H9 (cell line): Measurements from ENCODE around the gene BTBD6. TPM values are rescaled to one million over a fixed set of nuclear protein-coding genes. Genes with fewer than 3 reads are reported as not detected.

Experiments used
- DNase-seq: peaks from one replicate; pipeline ENCODE4 v3.0.0-alpha.2; 2017
- H2AFZ ChIP-seq: one replicate; pipeline ENCODE4 v1.6.1; 2013; ENCODE audit warnings: mild to moderate bottlenecking, low read length, control low read depth, moderate library complexity
- H2AK5ac ChIP-seq: 2 replicates; pipeline ENCODE4 v1.6.1; 2013; ENCODE audit warnings: low read length, control low read depth, mixed read lengths; ENCODE audit not compliant: insufficient read length
- H2BK120ac ChIP-seq: one replicate; pipeline ENCODE4 v1.6.1; 2013; ENCODE audit warnings: low read depth, mild to moderate bottlenecking, low read length, control low read depth, inconsistent platforms; ENCODE audit not compliant: poor library complexity, severe bottlenecking
- H2BK12ac ChIP-seq: 2 replicates; pipeline ENCODE4 v1.6.1; 2013; ENCODE audit warnings: low read length, control low read depth, mixed read lengths, low read depth; ENCODE audit not compliant: insufficient read length
- H2BK15ac ChIP-seq: 2 replicates; pipeline ENCODE4 v1.6.1; 2013; ENCODE audit warnings: low read depth, low read length, control low read depth
- H2BK20ac ChIP-seq: one replicate; pipeline ENCODE4 v1.6.1; 2013; ENCODE audit warnings: low read depth, mild to moderate bottlenecking, low read length, control low read depth, inconsistent platforms; ENCODE audit not compliant: poor library complexity, severe bottlenecking
- H2BK5ac ChIP-seq: 2 replicates; pipeline ENCODE4 v1.6.1; 2013; ENCODE audit warnings: low read length, control low read depth, mixed read lengths; ENCODE audit not compliant: insufficient read length
- H3K14ac ChIP-seq: 2 replicates; pipeline ENCODE4 v1.6.1; 2013; ENCODE audit warnings: low read length, control low read depth; ENCODE audit not compliant: insufficient read depth
- H3K18ac ChIP-seq: 2 replicates; pipeline ENCODE4 v1.6.1; 2013; ENCODE audit warnings: low read depth, mild to moderate bottlenecking, mixed read lengths, low read length, control low read depth; ENCODE audit not compliant: insufficient read length
- H3K23ac ChIP-seq: 2 replicates; pipeline ENCODE4 v1.6.1; 2013; ENCODE audit warnings: low read length, control low read depth, mixed read lengths, low read depth; ENCODE audit not compliant: insufficient read length
- H3K23me2 ChIP-seq: 2 replicates; pipeline ENCODE4 v1.6.1; 2013; ENCODE audit warnings: low read depth, mild to moderate bottlenecking, mixed read lengths, low read length, control low read depth; ENCODE audit not compliant: insufficient read length, poor library complexity, severe bottlenecking
- H3K27ac ChIP-seq: 2 replicates; pipeline ENCODE4 v1.5.1; 2013; ENCODE audit warnings: low read length, control low read depth, mixed read lengths, low read depth; ENCODE audit not compliant: insufficient read length
- H3K27me3 ChIP-seq: 2 replicates; pipeline ENCODE4 v1.6.1; 2013; ENCODE audit warnings: low read length, control low read depth, inconsistent platforms; ENCODE audit not compliant: insufficient read depth
- H3K4ac ChIP-seq: 2 replicates; pipeline ENCODE4 v1.6.1; 2013; ENCODE audit warnings: low read depth, mild to moderate bottlenecking, control low read depth, inconsistent platforms, low read length, moderate library complexity
- H3K4me1 ChIP-seq: 2 replicates; pipeline ENCODE4 v1.6.1; 2013; ENCODE audit warnings: low read length, control low read depth, inconsistent platforms; ENCODE audit not compliant: insufficient read depth
- H3K4me2 ChIP-seq: 2 replicates; pipeline ENCODE4 v1.6.1; 2013; ENCODE audit warnings: low read length, control low read depth, mixed read lengths; ENCODE audit not compliant: insufficient read length, insufficient read depth
- H3K56ac ChIP-seq: 2 replicates; pipeline ENCODE4 v1.6.1; 2013; ENCODE audit warnings: low read depth, mild to moderate bottlenecking, mixed read lengths, low read length, control low read depth; ENCODE audit not compliant: insufficient read length
- H3K79me1 ChIP-seq: 2 replicates; pipeline ENCODE4 v1.6.1; 2013; ENCODE audit warnings: low read depth, mild to moderate bottlenecking, moderate library complexity, low read length, control low read depth, inconsistent platforms; ENCODE audit not compliant: insufficient read depth, poor library complexity, severe bottlenecking
- H3K79me2 ChIP-seq: 2 replicates; pipeline ENCODE4 v1.6.1; 2013; ENCODE audit warnings: low read length, control low read depth, inconsistent platforms; ENCODE audit not compliant: insufficient read depth
- H3K9ac ChIP-seq: 2 replicates; pipeline ENCODE4 v1.6.1; 2013; ENCODE audit warnings: low read length, control low read depth, mixed read lengths; ENCODE audit not compliant: insufficient read length; ENCODE audit errors: extremely low read depth
- H3K9me3 ChIP-seq: one replicate; pipeline ENCODE4 v1.6.1; 2013; ENCODE audit warnings: low read depth, low read length, inconsistent platforms; ENCODE audit not compliant: control insufficient read depth
- H3T11ph ChIP-seq: one replicate; pipeline ENCODE4 v1.6.1; 2013; ENCODE audit warnings: mild to moderate bottlenecking, low read length, control low read depth, inconsistent platforms
- H4K20me1 ChIP-seq: one replicate; pipeline ENCODE4 v1.6.1; 2013; ENCODE audit not compliant: control insufficient read depth, insufficient read length, insufficient read depth
- H4K5ac ChIP-seq: 2 replicates; pipeline ENCODE4 v1.6.1; 2013; ENCODE audit warnings: low read depth, mild to moderate bottlenecking, mixed read lengths, low read length, control low read depth; ENCODE audit not compliant: insufficient read length
- H4K8ac ChIP-seq: replicated peaks from 2 replicates; pipeline ENCODE4 v1.6.1; 2013; ENCODE audit warnings: low read length, control low read depth, mixed read lengths, low read depth; ENCODE audit not compliant: insufficient read length
- H4K91ac ChIP-seq: 2 replicates; pipeline ENCODE4 v1.6.1; 2013; ENCODE audit warnings: low read depth, mild to moderate bottlenecking, moderate library complexity, mixed read lengths, low read length, control low read depth; ENCODE audit not compliant: insufficient read length
- H3K27ac Mint-ChIP-seq, 3 experiments: 2 replicates in 2 of 3; 3 replicates in 1 of 3; pipeline ENCODE4 v1.8.0; 2020 to 2021; ENCODE audit warnings: mixed read lengths in 3 of 3, mild to moderate bottlenecking in 1 of 3, moderate library complexity in 1 of 3
- H3K27me3 Mint-ChIP-seq: 2 replicates; pipeline ENCODE4 v1.8.0; 2021; ENCODE audit warnings: low read depth, mild to moderate bottlenecking, moderate library complexity, mixed read lengths
- H3K36me3 Mint-ChIP-seq, 3 experiments: 2 replicates in 2 of 3; 3 replicates in 1 of 3; pipeline ENCODE4 v1.8.0; 2020 to 2021; ENCODE audit warnings: low read depth in 3 of 3, mixed read lengths in 3 of 3; ENCODE audit not compliant: insufficient read depth in 1 of 3
- H3K4me1 Mint-ChIP-seq, 2 experiments: 2 replicates each; pipeline ENCODE4 v1.8.0; 2020; ENCODE audit warnings: mixed read lengths in 2 of 2
- H3K4me3 Mint-ChIP-seq, 2 experiments: 2 replicates in 1 of 2; 3 replicates in 1 of 2; pipeline ENCODE4 v1.8.0; 2020 to 2021; ENCODE audit warnings: mild to moderate bottlenecking in 2 of 2, mixed read lengths in 2 of 2, moderate library complexity in 1 of 2
- H3K9me3 Mint-ChIP-seq, 2 experiments: 2 replicates in 1 of 2; 3 replicates in 1 of 2; pipeline ENCODE4 v1.8.0; 2020; ENCODE audit warnings: mild to moderate bottlenecking in 2 of 2, mixed read lengths in 2 of 2, moderate library complexity in 1 of 2
- WGBS: extraction: QIAGEN DNeasy Blood & Tissue Kit; methylation state at CpG from one replicate; pipeline ENCODE4 v1.1.7; 2013; ENCODE audit warnings: missing lambda C conversion rate, low lambda C conversion rate, mixed read lengths; ENCODE audit not compliant: insufficient read length; ENCODE audit errors: extremely low coverage; 5-methylcytosine and 5-hydroxymethylcytosine counted together
- total RNA-seq: library from RNA; stranded (reverse); gene quantifications from 2 replicates; pipeline ENCODE4 v1.2.1, GENCODE V29; 2021
- TF ChIP-seq, protein P1 (sequence below): fragments of 200-600 bp; sonication (generic); conservative IDR thresholded peaks from 3 replicates; pipeline ENCODE4 v1.8.0; 2021; ENCODE audit warnings: antibody characterized with exemption, mild to moderate bottlenecking

BTBD6 gene
- total RNA-seq, 1 experiment from 2014 or later = 23.3 TPM

DNA sequence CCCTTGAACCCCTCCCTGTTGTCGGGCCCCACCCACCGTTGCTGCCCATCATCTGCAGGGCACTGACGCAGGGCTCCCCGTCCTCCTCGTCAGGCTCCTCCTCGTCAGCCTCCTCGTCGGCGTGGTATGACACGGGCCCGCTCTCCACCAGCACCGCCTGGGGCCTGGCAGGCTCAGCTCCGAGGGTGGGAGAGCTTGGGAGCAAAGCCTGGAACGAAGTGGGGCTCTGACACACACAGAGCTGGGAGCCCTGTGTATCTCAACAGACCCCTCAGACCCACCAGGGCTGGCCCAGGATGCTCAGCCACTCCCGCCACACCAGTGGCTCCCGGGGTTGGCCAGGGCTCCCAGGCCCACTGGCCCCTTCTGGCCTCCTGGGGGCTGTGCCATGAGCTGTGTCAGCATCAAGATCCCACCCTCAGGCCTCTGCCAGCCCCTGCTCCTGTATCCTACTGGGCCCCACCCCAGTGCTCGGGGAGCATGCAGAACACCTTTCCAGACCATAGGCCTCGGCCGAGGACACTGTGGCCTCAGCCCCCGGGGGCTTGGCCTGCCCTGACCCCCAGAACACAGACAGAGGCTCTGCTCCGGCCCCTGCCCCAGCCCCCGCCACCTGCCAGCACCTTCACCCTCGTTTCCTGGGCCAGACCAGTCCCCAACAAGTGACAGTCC, 37.1 kb upstream of the BTBD6 start:
- no peak overlapping the region for H3T11ph ChIP-seq
- H4K91ac ChIP-seq = no peak overlapping the region
- H3K4me1 Mint-ChIP-seq = no peaks in the 10 kb centered on the region; a peak in 2 of 4 replicates
- no peaks in the 10 kb centered on the region for H4K20me1 ChIP-seq
- H3K4ac ChIP-seq = no peak overlapping the region
- no peaks in the 10 kb centered on the region for H3K9me3 ChIP-seq
- H2AK5ac ChIP-seq = no peak overlapping the region
- no peaks in the 10 kb centered on the region for H3K4me1 ChIP-seq
- H3K23me2 ChIP-seq = no peaks in the 10 kb centered on the region
- DNase-seq = no peak
- H2BK12ac ChIP-seq = no peak overlapping the region
- H3K27me3 ChIP-seq = no peaks in the 10 kb centered on the region
- no peak overlapping the region for H2BK5ac ChIP-seq
- no peak overlapping the region for H3K9ac ChIP-seq
- H3K56ac ChIP-seq = no peak overlapping the region
- no peak overlapping the region for H3K27ac Mint-ChIP-seq
- H2BK20ac ChIP-seq = no peak overlapping the region
- H3K4me2 ChIP-seq = no peak overlapping the region
- H3K36me3 Mint-ChIP-seq = no peaks in the 10 kb centered on the region; a peak in 4 of 7 replicates
- no CpG with 5 or more reads among the region's 23 CpGs for WGBS
- no peak overlapping the region for H2BK15ac ChIP-seq
- H4K8ac ChIP-seq = no peak overlapping the region
- H3K14ac ChIP-seq = no peak overlapping the region
- no peak overlapping the region for H2BK120ac ChIP-seq
- no peaks in the 10 kb centered on the region for H3K79me1 ChIP-seq
- no peak overlapping the region for H3K27ac ChIP-seq
- TF ChIP-seq, protein P1, sequence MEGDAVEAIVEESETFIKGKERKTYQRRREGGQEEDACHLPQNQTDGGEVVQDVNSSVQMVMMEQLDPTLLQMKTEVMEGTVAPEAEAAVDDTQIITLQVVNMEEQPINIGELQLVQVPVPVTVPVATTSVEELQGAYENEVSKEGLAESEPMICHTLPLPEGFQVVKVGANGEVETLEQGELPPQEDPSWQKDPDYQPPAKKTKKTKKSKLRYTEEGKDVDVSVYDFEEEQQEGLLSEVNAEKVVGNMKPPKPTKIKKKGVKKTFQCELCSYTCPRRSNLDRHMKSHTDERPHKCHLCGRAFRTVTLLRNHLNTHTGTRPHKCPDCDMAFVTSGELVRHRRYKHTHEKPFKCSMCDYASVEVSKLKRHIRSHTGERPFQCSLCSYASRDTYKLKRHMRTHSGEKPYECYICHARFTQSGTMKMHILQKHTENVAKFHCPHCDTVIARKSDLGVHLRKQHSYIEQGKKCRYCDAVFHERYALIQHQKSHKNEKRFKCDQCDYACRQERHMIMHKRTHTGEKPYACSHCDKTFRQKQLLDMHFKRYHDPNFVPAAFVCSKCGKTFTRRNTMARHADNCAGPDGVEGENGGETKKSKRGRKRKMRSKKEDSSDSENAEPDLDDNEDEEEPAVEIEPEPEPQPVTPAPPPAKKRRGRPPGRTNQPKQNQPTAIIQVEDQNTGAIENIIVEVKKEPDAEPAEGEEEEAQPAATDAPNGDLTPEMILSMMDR = no peak
- H3K23ac ChIP-seq = no peak overlapping the region
- H3K18ac ChIP-seq = no peak overlapping the region
- no peak overlapping the region for H2AFZ ChIP-seq
- H3K4me3 Mint-ChIP-seq = no peak overlapping the region
- no peaks in the 10 kb centered on the region for H3K79me2 ChIP-seq
- no peaks in the 10 kb centered on the region; a peak in 1 of 5 replicates for H3K9me3 Mint-ChIP-seq
- H3K27me3 Mint-ChIP-seq = no peaks in the 10 kb centered on the region; the same call in 1 of the 2 replicates
- no peak overlapping the region for H4K5ac ChIP-seq
